SK-N-SH (cell line): ENCODE measurements around the gene FDX1. TPM values are rescaled to one million over a fixed set of nuclear protein-coding genes. Genes with fewer than 3 reads are reported as not detected.

Experiments used
- CTCF ChIA-PET: fragments of 300-600, 350-600 bp; formaldehyde crosslinking; extraction: SDS; loops from one replicate; lab custom pipeline; 2021; lab: Yijun Ruan, JAX
- POLR2A ChIA-PET: fragments of 350-600 bp; sonication (Branson Sonifier 250); formaldehyde crosslinking; extraction: SDS; loops from one replicate; lab custom pipeline; 2020; ENCODE audit warnings: antibody characterized with exemption, inconsistent platforms; lab: Yijun Ruan, JAX
- DNase-seq: peaks from one replicate; pipeline ENCODE4 v3.0.0; 2012
- H2AFZ ChIP-seq: fragments of 200-600 bp; sonication (generic); 2 replicates; pipeline ENCODE4 v1.8.1; 2016; ENCODE audit warnings: antibody characterized with exemption, mild to moderate bottlenecking, low read depth
- H3F3A ChIP-seq: fragments of 200-600 bp; sonication (generic); replicated peaks from 2 replicates; pipeline ENCODE3; 2016; ENCODE audit warnings: antibody characterized with exemption, mild to moderate bottlenecking; ENCODE audit not compliant: insufficient read depth
- H3K27ac ChIP-seq, 2 experiments: fragments of 200-500 bp in 1 of 2; fragments of 200-600 bp in 1 of 2; sonication (Bioruptor generic) in 1 of 2; sonication (generic), shearing (Covaris generic) in 1 of 2; 2 replicates each; pipeline versions ENCODE4 v1.5.1 to v1.6.1; 2014 to 2016; ENCODE audit warnings: low read depth in 2 of 2, inconsistent platforms in 1 of 2, low read length in 1 of 2, mild to moderate bottlenecking in 1 of 2, mixed read lengths in 1 of 2
- H3K27me3 ChIP-seq: fragments of 200-600 bp; sonication (generic), shearing (Covaris generic); 2 replicates; pipeline ENCODE4 v1.6.1; 2016; ENCODE audit warnings: mixed run types; ENCODE audit not compliant: insufficient read depth
- H3K36me3 ChIP-seq, 2 experiments: fragments of 200-500 bp in 1 of 2; fragments of 200-600 bp in 1 of 2; sonication (Bioruptor generic) in 1 of 2; sonication (generic) in 1 of 2; replicated peaks in 1 of 2; 2 replicates each; pipeline versions ENCODE3 to v1.5.1; 2014 to 2016; ENCODE audit warnings: low read length in 1 of 2, mild to moderate bottlenecking in 1 of 2; ENCODE audit not compliant: insufficient read depth in 2 of 2, control insufficient read depth in 1 of 2
- H3K4me1 ChIP-seq, 2 experiments: fragments of 200-500 bp in 1 of 2; fragments of 200-600 bp in 1 of 2; sonication (Bioruptor generic) in 1 of 2; sonication (generic), shearing (Covaris generic) in 1 of 2; 2 replicates each; pipeline versions ENCODE4 v1.5.1 to v1.6.1; 2014 to 2016; ENCODE audit warnings: low read depth in 1 of 2, low read length in 1 of 2, mixed run types in 1 of 2; ENCODE audit not compliant: insufficient read depth in 2 of 2, control insufficient read depth in 1 of 2
- H3K4me2 ChIP-seq: fragments of 200-600 bp; sonication (generic), shearing (Covaris generic); 2 replicates; pipeline ENCODE4 v1.6.1; 2017; ENCODE audit warnings: mixed run types
- H3K4me3 ChIP-seq, 2 experiments: fragments of 200-500 bp in 1 of 2; fragments of 200-600 bp in 1 of 2; sonication (Bioruptor generic) in 1 of 2; sonication (generic), shearing (Covaris generic) in 1 of 2; 2 replicates each; pipeline versions ENCODE4 v1.5.1 to v1.8.1; 2014 to 2016; ENCODE audit warnings: low read depth in 2 of 2, inconsistent platforms in 1 of 2, low read length in 1 of 2, mild to moderate bottlenecking in 1 of 2, mixed read lengths in 1 of 2, moderate library complexity in 1 of 2
- H3K79me2 ChIP-seq: fragments of 200-600 bp; sonication (generic); 2 replicates; pipeline ENCODE4 v1.8.1; 2017; ENCODE audit warnings: mild to moderate bottlenecking; ENCODE audit not compliant: insufficient read depth
- H3K9ac ChIP-seq: fragments of 200-600 bp; sonication (generic); 2 replicates; pipeline ENCODE4 v1.6.1; 2017; ENCODE audit warnings: mixed run types
- H3K9me2 ChIP-seq: fragments of 200-600 bp; sonication (generic); 2 replicates; pipeline ENCODE4 v1.6.1; 2017; ENCODE audit warnings: mixed run types
- H3K9me3 ChIP-seq: fragments of 200-600 bp; sonication (generic); 2 replicates; pipeline ENCODE4 v1.6.1; 2017; ENCODE audit warnings: mixed run types, mild to moderate bottlenecking, moderate library complexity
- H4K20me1 ChIP-seq: fragments of 200-600 bp; sonication (generic); 2 replicates; pipeline ENCODE4 v1.6.1; 2017; ENCODE audit warnings: mild to moderate bottlenecking, mixed run types; ENCODE audit not compliant: insufficient read depth
- CHD2 ChIP-seq: fragments of 150-350 bp; IDR thresholded peaks from 2 replicates; pipeline ENCODE4 v1.6.1; 2018; ENCODE audit warnings: low read length; ENCODE audit not compliant: partially characterized antibody
- CTCF ChIP-seq: fragments of 200-600 bp; sonication (generic); IDR thresholded peaks from 2 replicates; pipeline ENCODE4 v1.6.1; 2017; ENCODE audit warnings: antibody characterized with exemption, mild to moderate bottlenecking, moderate library complexity
- EP300 ChIP-seq, 2 experiments: IDR thresholded peaks; 2 replicates each; pipeline versions ENCODE4 v1.4.0 to v1.6.1; 2012; ENCODE audit warnings: borderline replicate concordance in 1 of 2, low read depth in 1 of 2, low read length in 1 of 2
- EZH2phosphoT487 ChIP-seq: fragments of 200-600 bp; sonication (generic); IDR thresholded peaks from 2 replicates; pipeline ENCODE4 v1.6.1; 2017; ENCODE audit warnings: low read depth, mixed run types, mild to moderate bottlenecking, antibody characterized with exemption, moderate library complexity, borderline replicate concordance
- FOSL2 ChIP-seq: IDR thresholded peaks from 2 replicates; pipeline ENCODE4 v1.4.0; 2012; ENCODE audit warnings: low read depth, mild to moderate bottlenecking, moderate library complexity, borderline replicate concordance
- JUND ChIP-seq: IDR thresholded peaks from 2 replicates; pipeline ENCODE4 v1.4.0; 2012
- MEF2A ChIP-seq: IDR thresholded peaks from 2 replicates; pipeline ENCODE4 v1.4.0; 2012; ENCODE audit warnings: low read depth, borderline replicate concordance
- MXI1 ChIP-seq: IDR thresholded peaks from 2 replicates; pipeline ENCODE4 v1.6.1; 2012; ENCODE audit warnings: mild to moderate bottlenecking, low read depth, low read length, improper control_type of control experiment
- NFIC ChIP-seq: IDR thresholded peaks from 2 replicates; pipeline ENCODE4 v1.4.0; 2012; ENCODE audit warnings: borderline replicate concordance
- NRF1 ChIP-seq: IDR thresholded peaks from 2 replicates; pipeline ENCODE4 v1.6.1; 2012; ENCODE audit warnings: low read depth, mild to moderate bottlenecking, low read length
- PBX3 ChIP-seq: IDR thresholded peaks from 2 replicates; pipeline ENCODE4; 2012
- POLR2AphosphoS5 ChIP-seq: IDR thresholded peaks from 2 replicates; pipeline ENCODE4 v1.6.1; 2012; ENCODE audit warnings: low read depth, low read length
- RAD21 ChIP-seq: IDR thresholded peaks from 2 replicates; pipeline ENCODE4 v1.6.1; 2012; ENCODE audit warnings: mild to moderate bottlenecking, low read length
- REST ChIP-seq: IDR thresholded peaks from 2 replicates; pipeline ENCODE4 v1.6.1; 2012; ENCODE audit warnings: mild to moderate bottlenecking, low read depth, low read length, moderate library complexity
- RFX5 ChIP-seq: IDR thresholded peaks from 2 replicates; pipeline ENCODE4 v1.6.1; 2012; ENCODE audit warnings: mild to moderate bottlenecking, improper control_type of control experiment, low read length
- SIN3A ChIP-seq: IDR thresholded peaks from 2 replicates; pipeline ENCODE4 v1.6.1; 2012; ENCODE audit warnings: low read depth, mild to moderate bottlenecking, low read length, moderate library complexity, borderline replicate concordance
- TCF12 ChIP-seq: IDR thresholded peaks from 2 replicates; pipeline ENCODE4 v1.4.0; 2012
- USF1 ChIP-seq: IDR thresholded peaks from 2 replicates; pipeline ENCODE4 v1.4.0; 2012; ENCODE audit warnings: low read depth, borderline replicate concordance
- YY1 ChIP-seq: IDR thresholded peaks from 2 replicates; pipeline ENCODE4 v1.4.0; 2012; ENCODE audit warnings: low read depth, mild to moderate bottlenecking
- ZBTB33 ChIP-seq: IDR thresholded peaks from 2 replicates; pipeline ENCODE4 v1.4.0; 2012; ENCODE audit warnings: low read depth, borderline replicate concordance
- WGBS: methylation state at CpG from one replicate; pipeline ENCODE4 v1.1.6; 2017; ENCODE audit warnings: low lambda C conversion rate; 5-methylcytosine and 5-hydroxymethylcytosine counted together
- polyA plus RNA-seq, 3 experiments: library from polyadenylated mRNA; depleted of rRNA; stranded (reverse); fragments of >200 nt; gene quantifications; 2 replicates each; pipeline ENCODE4 v1.2.3, GENCODE V29; 2012

Gene FDX1
- polyA plus RNA-seq, 1 of the 3 experiments (the other 2 are of a cell fraction) = 4.0 TPM

- no peak for TF ChIP-seq YY1
- 38% methylated on average over 4 of the region's 5 CpGs for WGBS
Measured at GRCh38 chr11:110507328-110507727, 77.6 kb downstream of the FDX1 start.

GRCh38 chr11:110508786-110509185 lies 79.0 kb downstream of the FDX1 start:
- no peaks in the 10 kb centered on the region for H3F3A ChIP-seq
- no peak overlapping the region for H3K27ac ChIP-seq
- H3K79me2 ChIP-seq = no peaks in the 10 kb centered on the region
- DNase-seq = no peak
- H4K20me1 ChIP-seq = no peaks in the 10 kb centered on the region
- H3K36me3 ChIP-seq = no peaks in the 10 kb centered on the region
- H3K4me2 ChIP-seq = no peak overlapping the region
- no peak overlapping the region for H3K4me3 ChIP-seq
- no peaks in the 10 kb centered on the region for H3K9me3 ChIP-seq
- H3K4me1 ChIP-seq = peaks cover 8 to 15% of the 10 kb centered on the region in 2 experiments
- no peaks in the 10 kb centered on the region for H3K9me2 ChIP-seq
- ChIA-PET POLR2A (no interaction called here), CTCF (interaction anchor here (0.6 to 1.0 kb wide), 2 partner anchors 80 to 366 kb away, joined by 3 read pairs; no protein-coding TSS in a partner anchor)
- H3K9ac ChIP-seq = no peak overlapping the region
- 42% methylated on average over 1 of the region's 1 CpG for WGBS
- H3K27me3 ChIP-seq = no peaks in the 10 kb centered on the region
- no peak overlapping the region for H2AFZ ChIP-seq
- TF ChIP-seq REST (no peak), MEF2A (no peak), ZBTB33 (no peak), TCF12 (no peak), PBX3 (no peak), RFX5 (no peak), EP300 (IDR thresholded peaks at IDR 0.05; ENCODE audit: borderline replicate concordance in 1 of 2, low read depth in 1 of 2, low read length in 1 of 2) (no peak), USF1 (no peak), CTCF (no peak), POLR2AphosphoS5 (no peak), NFIC (no peak), JUND (no peak), RAD21 (no peak), SIN3A (no peak), MXI1 (no peak), NRF1 (no peak), FOSL2 (no peak), CHD2 (no peak), EZH2phosphoT487 (no peak)

More at GRCh38 chr11:110507328-110507727, 77.6 kb downstream of the FDX1 start:
- Histone ChIP-seq H3K9me2 (no peaks in the 10 kb centered on the region; the same call in 1 of the 2 replicates), H3K9me3 (no peaks in the 10 kb centered on the region), H4K20me1 (no peaks in the 10 kb centered on the region), H3K9ac (no peak overlapping the region), H3K27ac (no peak overlapping the region), H3K79me2 (no peaks in the 10 kb centered on the region), H2AFZ (no peak overlapping the region), H3K4me2 (no peak overlapping the region), H3K36me3 (no peaks in the 10 kb centered on the region), H3K4me3 (no peak overlapping the region), H3K27me3 (no peaks in the 10 kb centered on the region), H3F3A (no peaks in the 10 kb centered on the region), H3K4me1 (peaks cover 8 to 12% of the 10 kb centered on the region in 2 experiments)
- no peak for DNase-seq
- CTCF ChIA-PET = no interaction called here
- POLR2A ChIA-PET = no interaction called here
